HCT116 (cell line): Measurements from ENCODE around the gene EMC10. TPM values are rescaled to one million over a fixed set of nuclear protein-coding genes. Genes with fewer than 3 reads are reported as not detected.

Source experiments
- ATAC-seq: fragments of 200-7000 bp; cut with Tn5 transposase; 2 replicates; pipeline ENCODE4 v1.9.1; 2020; ENCODE audit warnings: mild to moderate bottlenecking, moderate library complexity
- BruUV-seq: library from RNA; stranded (reverse); fragments of 400-500 nt; replicated peaks from 2 replicates; lab custom pipeline; 2021; lab: Mats Ljungman, UMichigan
- CTCF ChIA-PET: fragments of 300-600 bp; sonication (Branson Sonifier 250); formaldehyde crosslinking; loops from one replicate; lab custom pipeline; 2021; ENCODE audit warnings: antibody characterized with exemption; lab: Charles Lee
- POLR2A ChIA-PET: fragments of 300-600, 350-600 bp; sonication (Branson Sonifier 250); formaldehyde crosslinking; loops from one replicate; lab custom pipeline; 2021; ENCODE audit warnings: antibody characterized with exemption; lab: Charles Lee
- RAD21 ChIA-PET, 2 experiments: fragments of 300-600 bp; sonication (Branson Sonifier 250); formaldehyde crosslinking; loops; one replicate each; lab custom pipeline; 2023; ENCODE audit warnings: low total read pairs in 2 of 2; ENCODE audit not compliant: uncharacterized antibody in 2 of 2, unreplicated experiment in 2 of 2, low non-redundant PET in 1 of 2; lab: Charles Lee
- DNase-seq: peaks from one replicate; pipeline ENCODE4 v3.0.0-alpha.2; 2010; ENCODE audit warnings: low read depth, low spot score
- H2AFZ ChIP-seq: fragments of 200-600 bp; shearing (Covaris generic), sonication (generic); 2 replicates; pipeline ENCODE4 v1.6.1; 2017; ENCODE audit warnings: low read depth, mixed run types, mixed read lengths, antibody characterized with exemption, low read length; ENCODE audit not compliant: poor library complexity, severe bottlenecking
- H3K27ac ChIP-seq: 2 replicates; pipeline ENCODE4 v1.5.1; 2012; ENCODE audit warnings: low read depth, low read length
- H3K27me3 ChIP-seq: fragments of 200-600 bp; sonication (generic); 2 replicates; pipeline ENCODE4 v1.6.1; 2016; ENCODE audit warnings: mixed run types, low read length, mixed read lengths; ENCODE audit not compliant: insufficient read depth
- H3K36me3 ChIP-seq, 2 experiments: fragments of 200-500 bp in 1 of 2; fragments of 200-600 bp in 1 of 2; sonication (Bioruptor generic) in 1 of 2; sonication (generic) in 1 of 2; 2 replicates each; pipeline versions ENCODE4 v1.5.1 to v1.6.1; 2014 to 2016; ENCODE audit warnings: low read length in 2 of 2, inconsistent platforms in 1 of 2, mixed read lengths in 1 of 2, mixed run types in 1 of 2; ENCODE audit not compliant: insufficient read depth in 2 of 2, control insufficient read depth in 1 of 2
- H3K4me1 ChIP-seq, 2 experiments: fragments of 200-600 bp in 1 of 2; sonication (generic) in 1 of 2; 2 replicates each; pipeline versions ENCODE4 v1.5.1 to v1.6.1; 2012 to 2017; ENCODE audit warnings: low read length in 2 of 2, inconsistent platforms in 1 of 2, mild to moderate bottlenecking in 1 of 2, mixed read lengths in 1 of 2, mixed run types in 1 of 2, moderate library complexity in 1 of 2; ENCODE audit not compliant: insufficient read depth in 2 of 2, control insufficient read depth in 1 of 2
- H3K4me2 ChIP-seq: fragments of 200-600 bp; sonication (generic); 2 replicates; pipeline ENCODE4 v1.6.1; 2017; ENCODE audit warnings: mixed run types, low read length, mixed read lengths
- H3K4me3 ChIP-seq, 2 experiments: fragments of 200-600 bp in 1 of 2; sonication (generic) in 1 of 2; replicated peaks in 1 of 2; 2 replicates each; pipeline ENCODE4 v1.5.1; 2011 to 2016; ENCODE audit warnings: low read length in 2 of 2, control low read depth in 1 of 2, low read depth in 1 of 2, mild to moderate bottlenecking in 1 of 2, mixed read lengths in 1 of 2, mixed run types in 1 of 2
- H3K79me2 ChIP-seq: fragments of 200-600 bp; sonication (generic); 2 replicates; pipeline ENCODE4 v1.6.1; 2017; ENCODE audit warnings: mild to moderate bottlenecking, mixed run types, low read length, moderate library complexity, mixed read lengths; ENCODE audit not compliant: insufficient read depth
- H3K9ac ChIP-seq: fragments of 200-600 bp; sonication (generic); 2 replicates; pipeline ENCODE4 v1.6.1; 2016; ENCODE audit warnings: low read length, mixed read lengths
- H3K9me2 ChIP-seq: fragments of 200-600 bp; sonication (generic), shearing (Covaris generic); 2 replicates; pipeline ENCODE4 v1.6.1; 2017; ENCODE audit warnings: mixed run types, mild to moderate bottlenecking, moderate library complexity; ENCODE audit not compliant: insufficient read depth
- H3K9me3 ChIP-seq, 2 experiments: fragments of 200-500 bp in 1 of 2; fragments of 200-600 bp in 1 of 2; sonication (Bioruptor generic) in 1 of 2; sonication (generic) in 1 of 2; 2 replicates each; pipeline ENCODE4 v1.6.1; 2014 to 2017; ENCODE audit warnings: low read length in 2 of 2, mixed read lengths in 2 of 2, inconsistent platforms in 1 of 2, low read depth in 1 of 2, mild to moderate bottlenecking in 1 of 2, mixed run types in 1 of 2, moderate library complexity in 1 of 2; ENCODE audit not compliant: control insufficient read depth in 1 of 2, insufficient read depth in 1 of 2
- H4K20me1 ChIP-seq: fragments of 200-600 bp; sonication (generic), shearing (Covaris generic); 2 replicates; pipeline ENCODE4 v1.6.1; 2017; ENCODE audit warnings: mixed run types, mild to moderate bottlenecking, moderate library complexity; ENCODE audit not compliant: insufficient read depth
- CBX3 ChIP-seq: IDR thresholded peaks from 2 replicates; pipeline ENCODE4 v1.6.1; 2012; ENCODE audit warnings: low read depth
- EGR1 ChIP-seq: IDR thresholded peaks from 2 replicates; pipeline ENCODE4 v1.6.1; 2012; ENCODE audit warnings: low read depth
- ELF1 ChIP-seq: IDR thresholded peaks from 2 replicates; pipeline ENCODE4 v1.6.1; 2012; ENCODE audit warnings: low read depth, borderline replicate concordance
- EZH2 ChIP-seq: fragments of 200-600 bp; sonication (generic); IDR thresholded peaks from 2 replicates; pipeline ENCODE4 v1.6.1; 2017; ENCODE audit warnings: antibody characterized with exemption, mixed run types
- EZH2phosphoT487 ChIP-seq: fragments of 200-600 bp; IDR thresholded peaks from 2 replicates; pipeline ENCODE4 v1.6.1; 2018; ENCODE audit warnings: antibody characterized with exemption, borderline replicate concordance
- FOSL1 ChIP-seq: IDR thresholded peaks from 2 replicates; pipeline ENCODE4 v1.6.1; 2012; ENCODE audit warnings: low read depth
- POLR2A ChIP-seq: IDR thresholded peaks from 2 replicates; pipeline ENCODE4 v1.7.0; 2011; ENCODE audit warnings: borderline replicate concordance; ENCODE audit not compliant: insufficient read depth, insufficient read length; ENCODE audit errors: extremely low read depth
- POLR2AphosphoS5 ChIP-seq: IDR thresholded peaks from 2 replicates; pipeline ENCODE4 v1.6.1; 2011; ENCODE audit warnings: mild to moderate bottlenecking, low read depth, low read length, moderate library complexity
- SP1 ChIP-seq: IDR thresholded peaks from 2 replicates; pipeline ENCODE4 v1.6.1; 2012; ENCODE audit warnings: low read depth
- SRF ChIP-seq: IDR thresholded peaks from 2 replicates; pipeline ENCODE4 v1.6.1; 2012; ENCODE audit warnings: low read depth
- ZFX ChIP-seq: fragments of 450-650 bp; IDR thresholded peaks from 2 replicates; pipeline ENCODE4 v1.6.1; 2017
- ZNF274 ChIP-seq: fragments of 200-500 bp; sonication (Bioruptor generic); IDR thresholded peaks from 2 replicates; pipeline ENCODE4 v1.6.1; 2014; ENCODE audit warnings: mild to moderate bottlenecking, low read depth, low read length, inconsistent platforms
- intact Hi-C: fragments of 100-400 bp; cut with micrococcal nuclease; formaldehyde crosslinking; loops from 2 replicates; pipeline ENCODE4 v1.10.0; 2022
- total RNA-seq: library from RNA; stranded (reverse); gene quantifications from one replicate; pipeline ENCODE4 v1.2.1, GENCODE V29; 2021; ENCODE audit not compliant: unreplicated experiment
- TF ChIP-seq, protein P1 (sequence below): IDR thresholded peaks from 2 replicates; pipeline ENCODE4 v1.6.1; 2012
- TF ChIP-seq, protein P2 (sequence below): IDR thresholded peaks from 2 replicates; pipeline ENCODE4 v1.6.1; 2011; ENCODE audit warnings: mild to moderate bottlenecking, low read length, moderate library complexity; ENCODE audit not compliant: insufficient replicate concordance; ENCODE audit errors: extremely low read depth
- TF ChIP-seq, protein P3 (sequence below): IDR thresholded peaks from 2 replicates; pipeline ENCODE4 v1.6.1; 2012

EMC10 gene
- total RNA-seq, 1 experiment from 2014 or later = 92.4 TPM

DNA sequence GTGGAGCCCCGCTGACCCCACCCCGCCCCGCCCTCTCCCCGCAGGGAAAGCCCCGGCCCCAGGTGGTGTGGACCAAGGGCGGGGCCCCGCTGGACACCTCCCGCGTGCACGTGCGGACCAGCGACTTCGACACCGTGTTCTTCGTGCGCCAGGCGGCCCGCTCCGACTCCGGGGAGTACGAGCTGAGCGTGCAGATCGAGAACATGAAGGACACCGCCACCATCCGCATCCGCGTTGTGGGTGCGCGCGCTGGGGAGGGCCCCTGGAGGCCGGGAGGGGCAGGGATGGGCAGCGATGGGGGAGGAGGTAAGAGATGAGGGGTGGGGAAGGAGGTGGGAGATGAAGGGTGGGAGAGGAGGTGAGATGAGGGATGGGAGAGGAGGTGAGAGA lies 17.2 kb upstream of the EMC10 start:
- DNase-seq (no peak), ATAC-seq (no peak)
- H3K9me3 ChIP-seq = no peaks in the 10 kb centered on the region
- H2AFZ ChIP-seq = no peak overlapping the region
- no peaks in the 10 kb centered on the region for H3K36me3 ChIP-seq
- H3K27me3 ChIP-seq = no peaks in the 10 kb centered on the region
- POLR2A ChIA-PET = no interaction called here
- CTCF ChIA-PET = no interaction called here
- RAD21 ChIA-PET = no interaction called here
- intact Hi-C loops = no loop called here
- H4K20me1 ChIP-seq = no peaks in the 10 kb centered on the region
- H3K27ac ChIP-seq = no peak overlapping the region
- no peaks in the 10 kb centered on the region for H3K79me2 ChIP-seq
- H3K4me3 ChIP-seq = no peak overlapping the region
- H3K4me2 ChIP-seq = no peak overlapping the region
- BruUV-seq = no TSS peak
- H3K4me1 ChIP-seq = peaks cover 7 to 26% of the 10 kb centered on the region in 2 experiments
- H3K9me2 ChIP-seq = no peaks in the 10 kb centered on the region
- no peak for TF ChIP-seq POLR2A
- no peak for TF ChIP-seq ZNF274
- TF ChIP-seq, protein P1, sequence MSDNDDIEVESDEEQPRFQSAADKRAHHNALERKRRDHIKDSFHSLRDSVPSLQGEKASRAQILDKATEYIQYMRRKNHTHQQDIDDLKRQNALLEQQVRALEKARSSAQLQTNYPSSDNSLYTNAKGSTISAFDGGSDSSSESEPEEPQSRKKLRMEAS = no peak
- no peak for TF ChIP-seq EZH2
- TF ChIP-seq EGR1 = no peak
- no peak for TF ChIP-seq POLR2AphosphoS5
- TF ChIP-seq CBX3 = no peak
- no peak for TF ChIP-seq ZFX
- no peak for TF ChIP-seq EZH2phosphoT487
- TF ChIP-seq FOSL1 = no peak
- TF ChIP-seq ELF1 = no peak
- TF ChIP-seq SRF = no peak
- TF ChIP-seq SP1 = no peak
- TF ChIP-seq, protein P2, sequence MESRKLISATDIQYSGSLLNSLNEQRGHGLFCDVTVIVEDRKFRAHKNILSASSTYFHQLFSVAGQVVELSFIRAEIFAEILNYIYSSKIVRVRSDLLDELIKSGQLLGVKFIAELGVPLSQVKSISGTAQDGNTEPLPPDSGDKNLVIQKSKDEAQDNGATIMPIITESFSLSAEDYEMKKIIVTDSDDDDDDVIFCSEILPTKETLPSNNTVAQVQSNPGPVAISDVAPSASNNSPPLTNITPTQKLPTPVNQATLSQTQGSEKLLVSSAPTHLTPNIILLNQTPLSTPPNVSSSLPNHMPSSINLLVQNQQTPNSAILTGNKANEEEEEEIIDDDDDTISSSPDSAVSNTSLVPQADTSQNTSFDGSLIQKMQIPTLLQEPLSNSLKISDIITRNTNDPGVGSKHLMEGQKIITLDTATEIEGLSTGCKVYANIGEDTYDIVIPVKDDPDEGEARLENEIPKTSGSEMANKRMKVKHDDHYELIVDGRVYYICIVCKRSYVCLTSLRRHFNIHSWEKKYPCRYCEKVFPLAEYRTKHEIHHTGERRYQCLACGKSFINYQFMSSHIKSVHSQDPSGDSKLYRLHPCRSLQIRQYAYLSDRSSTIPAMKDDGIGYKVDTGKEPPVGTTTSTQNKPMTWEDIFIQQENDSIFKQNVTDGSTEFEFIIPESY = no peak
- TF ChIP-seq, protein P3, sequence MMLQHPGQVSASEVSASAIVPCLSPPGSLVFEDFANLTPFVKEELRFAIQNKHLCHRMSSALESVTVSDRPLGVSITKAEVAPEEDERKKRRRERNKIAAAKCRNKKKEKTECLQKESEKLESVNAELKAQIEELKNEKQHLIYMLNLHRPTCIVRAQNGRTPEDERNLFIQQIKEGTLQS = no peak
- TF ChIP-seq, all 23 proteins: peak for 0
- no peak overlapping the region for H3K9ac ChIP-seq
